HG03108 (cell line): Measurements from ENCODE around the gene ADORA3.

Experiments
- ATAC-seq: cut with Tn5 transposase; IDR thresholded peaks from one replicate; pipeline ENCODE4 v1.9.1; 2021; ENCODE audit warnings: moderate library complexity; ENCODE audit not compliant: unreplicated experiment

The ADORA3 gene

DNA sequence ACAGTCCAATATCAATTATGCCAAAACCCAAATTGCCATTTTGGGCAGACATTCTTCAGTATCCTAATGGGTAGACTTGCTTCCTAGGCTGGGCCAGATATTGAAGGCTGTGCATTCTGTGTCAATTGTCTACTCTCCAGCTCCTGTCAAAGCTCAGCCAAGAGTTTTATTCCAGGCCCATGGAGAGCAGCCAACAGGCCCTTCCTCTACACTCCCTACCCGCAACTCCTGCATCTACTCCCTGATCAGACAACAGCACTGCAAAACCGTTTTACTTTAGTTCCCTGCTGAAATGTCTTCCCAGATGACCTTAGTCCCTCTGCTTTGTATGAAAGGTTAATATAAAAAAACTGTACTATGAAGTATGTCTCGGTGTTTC lies 6.6 kb upstream of the ADORA3 start:
- no peak for ATAC-seq

DNA sequence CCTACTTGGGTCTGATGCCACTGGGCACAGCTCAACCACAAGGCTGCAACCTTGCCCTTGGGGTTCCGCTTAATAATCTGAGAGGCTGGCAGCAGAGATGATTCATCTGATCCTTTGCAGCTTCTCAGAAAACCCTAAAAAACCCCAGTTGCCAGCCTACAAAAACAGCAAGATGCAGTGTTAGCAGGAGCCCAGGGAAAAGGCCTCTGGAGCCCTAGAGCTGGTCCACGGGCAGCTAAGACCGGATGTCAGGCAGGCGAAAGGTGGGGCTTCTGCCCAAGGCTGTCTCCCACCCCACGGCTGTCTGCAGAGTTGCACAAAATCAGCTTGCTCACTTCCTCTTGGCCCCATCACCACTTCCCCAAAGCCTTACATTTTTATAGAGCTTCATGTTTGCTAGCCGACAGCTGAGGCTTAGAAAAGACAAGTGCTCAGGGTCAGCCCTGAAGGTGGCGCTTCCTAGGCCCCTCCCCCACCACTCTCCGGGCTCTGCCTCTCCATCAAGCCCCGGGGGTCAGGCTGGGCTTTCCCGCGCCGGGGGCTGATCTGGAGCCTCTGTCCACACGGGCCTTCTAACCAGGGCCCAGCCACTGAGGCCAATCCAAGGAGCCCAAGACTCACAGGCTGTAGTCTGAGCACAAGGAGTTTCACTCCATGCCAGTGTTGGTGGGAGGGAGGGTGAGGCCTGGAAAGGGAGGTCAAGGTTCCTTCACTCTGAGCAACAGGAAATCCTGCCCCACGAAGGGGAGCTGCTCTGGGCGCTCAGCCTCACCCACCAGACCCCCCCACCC lies 4.2 kb upstream of the ADORA3 start:
- peak; percentile 47 for ATAC-seq

DNA sequence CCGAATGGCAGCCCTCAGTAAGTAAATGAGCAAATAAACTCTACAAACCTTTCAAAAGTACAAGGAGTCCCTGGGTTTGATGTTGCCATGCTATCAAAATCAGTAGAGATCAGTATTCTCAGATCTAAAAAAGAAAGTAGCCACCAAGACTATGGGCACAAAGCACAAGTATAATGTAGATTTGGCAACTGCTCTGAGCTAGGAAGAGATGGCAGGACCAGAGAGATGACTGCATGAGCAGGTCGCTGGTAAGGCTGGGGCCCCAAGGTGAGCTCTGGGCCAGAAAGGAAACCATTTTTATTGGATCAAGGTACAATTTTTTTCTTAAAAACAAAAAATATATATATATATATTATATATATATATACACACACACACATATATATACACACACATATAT lies 3.1 kb upstream of the ADORA3 start:
- ATAC-seq: no peak

DNA sequence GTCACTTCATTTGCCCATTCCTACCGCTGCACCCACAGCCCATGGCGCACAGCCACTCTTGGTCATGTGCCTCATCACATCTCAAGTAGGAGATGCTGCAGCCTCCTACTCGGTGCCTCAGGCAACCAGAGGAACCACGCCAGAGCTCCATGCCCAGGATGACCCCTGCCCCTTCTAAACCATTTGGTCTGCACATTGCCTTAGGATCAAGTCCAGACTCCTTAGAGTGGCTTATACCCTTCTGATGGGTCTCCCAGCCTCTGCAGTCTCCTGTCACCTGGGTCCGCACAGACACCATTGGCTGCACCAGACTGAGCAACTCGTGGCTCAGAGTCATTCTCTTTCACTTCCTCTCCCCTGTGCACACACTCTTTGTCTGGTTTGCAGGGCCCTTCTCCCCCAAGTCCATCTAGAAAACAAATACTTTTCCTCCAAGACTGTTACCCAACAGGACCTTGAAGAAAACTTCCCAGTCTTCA lies 2.2 kb upstream of the ADORA3 start:
- peak; percentile 48 for ATAC-seq

DNA sequence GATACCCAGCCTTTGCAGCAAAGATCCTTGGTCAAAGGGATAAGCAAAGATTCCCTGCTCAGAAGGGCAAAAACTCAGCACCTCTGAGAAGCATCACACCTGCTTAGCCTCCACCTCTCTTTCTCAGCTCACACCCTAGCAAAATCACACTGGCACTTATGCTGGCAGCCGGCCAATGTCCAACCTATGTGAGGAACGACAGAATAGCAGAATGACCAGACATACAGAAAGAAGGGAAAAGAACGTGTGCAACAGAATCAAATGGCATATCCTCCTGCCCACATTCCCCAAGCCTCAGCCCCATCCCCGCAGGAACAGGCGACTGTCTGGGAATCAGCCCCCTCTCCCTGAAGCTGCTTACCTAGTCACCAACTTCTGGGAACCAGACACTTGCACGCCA lies 664 bp upstream of the ADORA3 start:
- ATAC-seq: no peak

DNA sequence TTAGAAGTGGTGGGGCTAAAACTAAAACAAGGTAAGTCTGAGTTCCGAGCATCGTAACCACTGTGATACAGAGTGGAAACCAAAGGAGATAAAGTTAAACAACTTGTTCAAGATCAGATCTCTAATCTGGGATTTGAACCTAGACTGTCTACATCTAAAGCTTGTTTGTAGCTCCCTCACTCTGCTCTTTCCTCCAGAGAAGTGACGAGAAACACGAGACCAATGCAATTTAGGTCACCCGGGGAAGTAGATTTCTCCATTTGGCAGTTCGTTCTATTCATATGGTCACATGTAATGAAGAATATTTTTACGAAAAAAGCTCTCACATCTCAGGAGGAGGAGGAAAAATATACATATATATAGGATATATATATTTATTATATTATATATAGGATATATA lies 1.8 kb downstream of the ADORA3 start:
- no peak for ATAC-seq

DNA sequence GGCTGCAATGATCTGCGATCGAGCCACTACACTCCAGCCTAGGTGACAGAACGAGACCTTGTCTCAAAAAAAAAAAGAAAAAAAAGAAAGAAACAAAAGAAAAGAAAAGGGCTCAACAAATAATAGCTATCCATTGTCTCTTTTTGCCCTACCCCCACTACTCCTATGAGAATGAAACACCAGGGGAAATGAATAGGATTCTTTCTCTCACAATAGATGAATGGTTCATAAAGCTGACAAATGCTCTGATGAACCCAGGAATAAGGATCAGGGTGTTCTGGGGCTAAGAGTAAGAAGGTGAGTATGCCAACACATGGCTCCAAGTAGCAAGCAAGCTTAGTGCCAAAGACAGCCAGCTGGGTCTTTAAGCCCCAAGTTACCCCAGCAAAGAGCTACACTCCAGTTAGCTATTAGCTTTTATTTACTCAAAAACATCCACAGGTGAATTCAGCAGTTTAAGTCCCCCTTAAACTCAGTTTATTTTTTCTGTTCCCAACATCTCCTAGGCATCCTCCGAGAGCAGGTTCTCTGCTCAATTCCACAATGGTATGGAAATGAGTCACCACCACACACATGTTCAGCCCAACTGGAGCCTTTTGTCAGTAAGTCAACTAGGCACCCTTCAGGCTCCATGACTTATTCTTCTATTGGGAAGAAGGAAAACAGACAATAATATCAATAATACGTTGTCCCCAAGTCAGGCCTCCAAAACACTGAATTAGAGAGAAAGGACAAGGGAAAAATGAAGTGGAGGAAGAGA lies 4.2 kb downstream of the ADORA3 start:
- no peak for ATAC-seq

DNA sequence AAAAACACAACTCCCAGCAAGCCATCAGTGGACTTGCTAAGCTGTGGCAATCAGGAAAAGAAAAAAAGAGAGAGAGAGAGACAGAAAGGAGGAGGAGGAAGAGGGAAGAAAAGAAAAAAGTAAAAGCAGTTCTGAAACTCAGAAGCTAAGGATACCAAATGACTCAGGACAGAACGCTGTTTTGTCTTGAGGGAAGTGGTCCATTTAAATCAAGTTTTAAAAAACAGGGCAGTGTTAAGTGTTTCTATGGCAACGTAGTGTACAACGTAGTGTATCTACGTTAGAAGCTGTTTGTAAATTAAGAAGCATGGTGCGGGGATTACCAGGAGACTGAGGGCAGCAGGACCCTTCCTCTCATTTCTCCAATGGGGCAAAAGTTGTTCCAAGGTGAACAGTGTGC lies 5.8 kb downstream of the ADORA3 start:
- ATAC-seq: no peak

DNA sequence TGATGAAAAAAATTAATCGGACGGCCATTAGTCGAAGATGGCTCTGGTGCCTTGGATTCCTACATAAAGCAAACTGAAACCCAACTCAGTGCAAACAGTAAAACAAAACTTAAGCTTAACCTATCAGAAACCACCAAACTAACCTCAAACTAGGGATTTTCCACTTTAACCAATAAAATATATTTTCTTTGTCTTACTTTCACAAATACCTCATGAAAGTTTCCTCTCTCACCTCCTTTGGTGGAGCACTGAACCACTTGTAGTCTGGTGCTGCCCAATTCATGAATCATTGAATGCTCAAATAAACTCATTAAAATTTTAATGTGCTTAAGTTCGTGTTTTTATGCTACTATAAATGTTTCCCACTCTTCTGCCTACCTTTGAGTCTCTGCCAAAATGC lies 7.0 kb downstream of the ADORA3 start:
- ATAC-seq: no peak

DNA sequence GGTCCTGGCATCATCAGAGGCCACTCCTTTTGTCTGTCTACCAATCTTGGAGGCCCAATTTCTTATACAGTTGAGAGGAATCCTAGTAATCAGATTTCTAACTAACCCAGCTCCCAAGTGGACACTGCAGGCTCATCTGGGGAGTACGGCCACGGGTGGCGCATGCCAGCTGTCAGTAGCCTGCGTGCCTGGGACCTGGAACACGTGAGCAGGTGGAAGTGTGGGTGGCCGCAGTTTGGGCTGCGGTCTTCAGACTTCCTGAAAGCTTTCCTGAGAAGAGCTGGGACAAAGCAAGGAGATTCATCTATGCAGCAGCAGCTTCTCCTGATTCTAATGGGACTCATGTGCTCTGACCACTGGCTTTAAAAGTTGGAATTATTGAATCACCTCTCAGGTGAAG lies 12.4 kb downstream of the ADORA3 start:
- ATAC-seq: no peak

DNA sequence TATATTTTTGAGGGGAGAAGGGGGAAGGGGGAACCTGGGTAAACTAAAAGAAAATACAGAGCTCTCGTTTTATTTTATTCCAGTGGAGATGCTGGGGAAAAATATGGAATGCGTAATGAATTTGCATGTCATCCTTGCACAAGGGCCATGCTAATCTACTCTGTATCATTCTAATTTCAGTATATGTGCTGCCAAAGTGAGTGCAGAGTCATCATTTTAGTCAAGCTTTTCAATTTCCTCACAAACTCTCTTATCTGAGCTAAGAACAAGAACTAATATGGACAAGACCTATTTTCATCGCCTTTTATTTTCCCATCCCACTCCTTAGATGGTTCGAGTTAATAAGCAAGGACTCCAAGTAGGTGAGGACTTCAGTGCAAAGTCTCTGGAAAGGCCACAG lies 13.2 kb downstream of the ADORA3 start:
- ATAC-seq: no peak

DNA sequence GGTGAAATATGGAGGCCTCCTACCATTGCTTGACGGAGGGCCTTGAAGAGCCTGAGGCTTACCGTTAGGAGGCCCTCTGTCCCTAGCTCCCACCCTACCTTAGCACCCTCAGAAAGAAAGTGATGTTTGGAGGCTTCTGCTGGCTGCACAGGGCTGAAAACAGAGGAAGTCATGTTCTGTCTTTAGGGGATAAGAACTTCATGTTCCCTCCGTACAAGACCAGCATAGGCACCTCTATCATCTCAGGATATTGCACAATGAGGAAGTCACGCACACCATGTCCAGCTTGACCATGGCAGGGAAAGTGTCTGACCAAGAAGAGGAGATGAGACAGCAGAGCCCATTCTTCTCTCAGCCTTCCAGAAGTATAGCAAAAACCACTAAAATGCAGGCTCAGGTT lies 13.8 kb downstream of the ADORA3 start:
- ATAC-seq: no peak

DNA sequence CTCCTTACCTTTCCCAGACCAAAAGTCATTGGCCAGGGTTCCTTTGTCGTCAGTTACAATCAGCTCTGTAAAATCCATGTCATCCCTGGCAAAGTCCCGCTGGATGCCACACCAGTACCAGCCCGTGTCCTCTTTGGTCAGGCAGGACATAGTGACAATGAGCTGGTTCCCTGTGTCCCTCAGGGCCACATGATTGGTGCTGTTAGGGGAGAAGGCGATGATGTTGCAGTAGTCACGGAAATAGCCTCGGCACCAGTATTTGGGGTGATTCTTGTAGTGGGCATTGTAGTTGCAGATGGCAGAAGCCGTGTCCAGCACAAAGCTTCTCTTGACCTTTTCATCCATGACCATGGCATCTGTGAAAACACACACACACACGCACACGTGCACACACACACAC lies 14.8 kb downstream of the ADORA3 start:
- no peak for ATAC-seq

DNA sequence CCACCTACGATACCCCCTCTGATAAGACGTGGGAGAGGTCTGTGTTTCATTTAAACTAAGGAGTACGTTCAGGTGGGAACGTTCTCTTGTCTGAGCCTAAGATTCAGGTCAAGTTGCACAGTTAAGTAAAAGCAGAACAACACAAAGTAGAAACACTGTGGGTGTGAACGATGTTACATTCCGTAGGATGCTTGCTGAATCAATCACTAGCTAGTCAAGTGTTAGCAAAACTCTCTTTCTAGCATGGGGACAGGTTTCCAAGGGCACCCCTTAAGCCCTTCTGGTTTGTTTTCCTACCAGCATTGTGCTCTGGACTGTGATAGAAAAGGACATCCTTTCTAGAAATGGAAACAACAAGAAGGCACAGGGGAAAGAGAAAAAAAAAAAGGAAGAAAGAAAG lies 16.3 kb downstream of the ADORA3 start:
- ATAC-seq: no peak

DNA sequence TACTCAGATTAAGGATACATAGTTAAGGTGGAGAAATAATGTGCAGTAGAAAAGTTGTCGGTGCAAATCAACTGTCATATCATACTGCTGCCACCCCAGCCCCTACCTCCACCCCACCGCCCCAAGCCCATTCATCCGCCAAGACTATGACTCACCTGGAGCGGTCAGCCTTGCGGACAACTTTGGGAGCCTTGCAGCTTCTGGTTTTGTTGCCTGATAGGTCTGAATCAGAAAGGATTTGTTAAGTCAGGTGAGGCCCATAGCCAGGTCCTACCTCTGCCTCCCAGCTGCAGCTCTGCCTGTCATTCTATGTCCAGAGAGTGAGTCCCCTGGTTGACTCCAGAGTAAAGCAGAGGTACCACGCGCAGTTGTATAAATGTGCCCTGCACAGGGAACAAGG lies 17.0 kb downstream of the ADORA3 start:
- no peak for ATAC-seq

DNA sequence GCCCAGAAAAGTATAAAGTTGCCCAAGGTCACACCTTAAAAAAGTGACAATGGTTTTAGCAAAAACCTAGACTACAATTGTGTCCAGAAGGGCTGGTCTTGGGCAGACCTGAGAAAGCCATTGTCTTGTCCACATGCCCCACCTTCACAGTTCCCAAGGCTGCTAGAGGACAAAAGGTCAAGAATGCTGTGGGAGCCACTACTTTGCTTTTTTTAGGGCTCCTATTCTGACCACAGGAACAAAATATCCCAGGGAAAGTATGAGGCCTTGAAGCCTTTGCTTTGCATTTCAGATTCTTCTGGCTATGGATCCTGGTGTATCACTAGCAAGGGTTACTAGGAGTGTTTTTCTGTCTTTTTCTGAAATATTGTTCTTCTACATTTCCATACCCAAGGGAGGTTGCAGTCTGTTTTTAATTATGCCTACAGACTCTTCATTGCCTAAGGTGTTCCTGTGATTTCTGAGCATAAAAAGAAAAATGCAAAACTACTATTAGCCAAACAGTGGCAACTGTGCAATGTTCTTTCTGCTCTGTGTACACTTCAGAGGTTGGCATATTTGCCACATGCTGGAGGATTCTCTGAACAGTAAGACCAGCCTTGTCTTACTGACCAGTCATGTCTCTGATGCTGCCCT lies 18.9 kb downstream of the ADORA3 start:
- no peak for ATAC-seq

DNA sequence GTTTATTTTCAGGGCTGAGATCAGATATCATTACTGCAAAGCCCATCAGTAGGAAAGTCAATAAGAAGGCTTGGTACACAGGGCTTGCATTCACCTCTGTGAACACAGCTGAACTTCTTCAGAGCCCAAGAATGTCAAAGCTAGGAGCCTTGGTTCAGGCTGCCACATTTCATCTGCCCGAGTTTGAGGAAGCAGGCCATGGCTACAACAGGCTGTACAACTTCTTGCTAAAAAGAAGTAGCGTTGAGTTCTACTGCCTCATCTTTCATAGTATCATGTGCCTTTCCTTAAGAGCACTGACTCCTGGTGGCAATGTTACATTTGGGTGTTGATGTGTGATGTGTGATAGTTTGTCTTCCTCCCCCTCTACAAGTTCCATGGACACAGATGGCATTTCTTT lies 19.6 kb downstream of the ADORA3 start:
- no peak for ATAC-seq

DNA sequence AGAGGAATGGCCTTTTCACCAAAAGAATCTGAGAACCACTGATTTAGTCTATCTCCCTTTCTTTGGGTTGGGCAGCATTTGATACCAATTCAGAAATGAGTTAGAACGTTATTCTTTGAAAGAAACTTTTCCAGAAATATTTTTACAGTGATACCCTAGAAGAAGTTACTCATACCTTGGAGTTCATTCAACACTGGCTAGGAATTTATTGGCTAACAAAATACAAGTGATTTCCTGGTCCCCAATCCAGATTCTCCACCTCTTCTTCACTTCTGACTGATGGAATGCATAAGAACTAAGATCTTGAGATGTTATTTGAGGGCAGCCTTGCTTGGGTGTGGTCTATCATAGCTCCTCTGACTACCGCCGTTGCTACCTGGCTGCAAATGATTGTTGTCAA lies 20.3 kb downstream of the ADORA3 start:
- no peak for ATAC-seq

DNA sequence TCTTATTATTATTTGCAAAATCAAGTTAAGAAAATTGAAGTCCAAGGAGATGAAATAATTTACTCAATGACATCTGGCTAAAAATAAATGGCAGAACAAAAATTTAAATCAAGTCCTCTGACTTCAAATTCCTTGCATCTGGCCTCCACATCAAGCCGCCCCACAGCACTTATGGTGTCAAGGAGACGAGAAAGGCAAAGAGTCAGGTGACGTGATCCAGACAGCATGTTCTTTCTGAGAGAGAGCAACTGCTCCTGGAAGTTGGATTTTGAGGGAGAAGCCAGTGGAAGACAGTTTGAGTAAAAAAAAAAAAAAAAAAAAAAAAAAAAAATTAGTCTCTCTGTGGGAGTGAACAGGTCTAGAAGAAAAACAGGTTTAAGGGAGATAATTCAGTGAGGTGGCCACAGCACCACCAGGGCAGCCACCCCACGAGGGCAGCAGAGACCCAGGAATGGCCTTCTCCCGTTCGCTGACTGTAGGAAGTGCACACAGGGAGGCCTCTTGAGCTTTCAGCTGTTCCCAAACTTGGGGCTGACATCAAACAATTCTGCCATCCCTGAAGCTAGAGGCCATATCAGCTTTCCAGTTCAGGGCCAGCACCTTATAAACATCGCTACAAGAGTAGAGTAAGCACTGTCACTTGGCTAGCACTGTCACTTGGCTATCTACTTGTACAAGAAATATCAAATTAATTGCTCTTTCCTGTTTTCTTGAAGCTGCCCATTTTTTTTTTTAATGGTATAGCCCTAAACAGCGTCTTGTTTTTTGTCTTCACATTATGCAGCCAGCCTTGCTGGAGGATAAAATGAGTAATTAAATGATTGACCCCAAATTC lies 21.8 kb downstream of the ADORA3 start:
- peak; percentile 57 for ATAC-seq

DNA sequence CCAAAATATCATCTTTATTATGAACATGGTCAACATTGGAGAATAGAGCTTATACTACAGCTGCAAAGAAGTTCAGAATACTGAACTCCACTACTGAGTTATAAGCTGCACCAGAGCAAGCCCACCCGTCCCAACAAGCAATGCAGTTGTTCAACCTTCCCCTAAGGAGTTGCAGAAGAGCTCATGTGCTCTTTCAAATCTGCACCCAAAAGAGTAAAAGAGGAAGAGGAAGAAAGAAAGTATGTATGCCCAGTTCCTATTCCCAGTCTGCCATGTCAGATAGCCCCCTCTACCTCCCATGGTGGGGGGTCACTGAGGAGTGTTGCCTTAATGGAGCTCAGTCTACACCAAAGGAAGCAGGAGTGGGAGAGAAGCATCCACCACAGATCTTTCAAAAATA lies 22.8 kb downstream of the ADORA3 start:
- no peak for ATAC-seq

DNA sequence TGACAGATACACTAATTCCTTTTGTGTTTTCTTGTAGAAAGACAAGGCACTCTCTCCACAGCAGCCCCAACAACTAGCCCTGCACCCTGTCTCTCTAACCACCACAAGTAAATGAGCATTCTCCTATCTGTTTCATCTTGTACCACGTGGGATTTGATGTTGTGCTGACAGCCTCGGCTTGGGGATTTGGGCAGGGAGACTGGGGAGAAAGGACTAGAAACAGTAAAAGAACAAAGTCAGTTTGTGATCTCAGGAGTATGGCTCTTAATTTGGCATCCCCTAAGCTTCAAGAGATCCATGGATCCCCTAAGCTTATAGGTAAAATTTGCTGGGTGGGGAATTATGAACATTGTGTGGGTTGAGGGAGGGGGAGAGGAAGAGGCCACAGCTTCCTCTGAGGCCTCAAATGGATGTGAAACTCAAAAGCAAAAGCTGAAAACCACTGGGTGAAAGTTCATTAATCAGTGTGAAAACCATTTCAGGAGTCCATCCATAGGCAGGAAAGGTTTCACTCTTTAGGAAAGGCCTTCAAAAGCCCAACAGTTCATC lies 26.6 kb downstream of the ADORA3 start:
- peak; percentile 64 for ATAC-seq
